KOPT-K1 (cell line): ENCODE results near the gene CLEC1A.
"Not testable (repeated sequence)": the region's sequence is repeated elsewhere in the genome, so short reads cannot be mapped to it uniquely, and the experiment has no call there.

Experiments
- H3K27ac ChIP-seq: fragments of 200-600 bp; sonication (generic); 2 replicates; pipeline ENCODE4 v1.5.1; 2016; ENCODE audit warnings: antibody characterized with exemption, mild to moderate bottlenecking, low read depth, low read length; ENCODE audit not compliant: poor library complexity, severe bottlenecking
- H3K36me3 ChIP-seq: fragments of 200-600 bp; sonication (generic); 2 replicates; pipeline ENCODE4 v1.5.1; 2017; ENCODE audit warnings: antibody characterized with exemption, mild to moderate bottlenecking, low read length, moderate library complexity; ENCODE audit not compliant: insufficient read depth
- H3K9me3 ChIP-seq: fragments of 200-600 bp; sonication (generic); 2 replicates; pipeline ENCODE4 v1.5.1; 2017; ENCODE audit warnings: antibody characterized with exemption, low read length, mild to moderate bottlenecking; ENCODE audit not compliant: insufficient read depth, poor library complexity, severe bottlenecking

The CLEC1A gene

DNA sequence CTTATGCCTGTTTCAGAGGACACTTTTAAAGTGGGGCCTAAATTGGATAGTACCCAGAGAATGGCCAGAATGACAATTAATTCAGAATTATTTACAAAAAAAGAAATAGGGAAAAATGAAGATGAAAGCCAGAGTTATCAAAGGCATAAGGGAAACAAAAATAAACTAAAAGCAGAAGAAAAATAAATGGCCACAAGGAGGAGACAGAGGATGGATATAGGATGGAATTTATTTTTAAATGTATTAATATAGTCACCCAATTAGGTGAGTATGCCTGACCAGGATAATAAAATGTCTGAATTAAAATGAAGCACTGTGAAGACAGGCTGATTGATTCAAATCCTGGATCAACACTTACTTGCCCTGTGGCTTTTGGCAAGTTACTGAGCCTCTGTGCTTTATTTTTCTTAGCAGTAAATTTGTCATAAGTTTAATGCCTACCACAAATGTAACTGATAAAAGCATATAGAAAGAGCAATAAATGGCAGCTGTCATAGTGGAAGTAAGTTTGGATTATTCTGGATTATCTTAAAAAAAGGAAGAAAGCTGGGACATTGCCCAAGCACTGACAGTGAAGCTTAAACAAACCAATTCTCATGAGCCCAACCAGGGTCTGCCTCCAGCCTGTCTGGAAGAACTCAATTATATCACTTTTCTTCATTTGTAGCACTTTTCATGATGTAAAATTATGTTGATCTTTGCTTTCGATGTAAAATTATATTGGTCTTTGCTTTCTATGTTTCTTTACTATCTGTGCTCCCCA, 64.8 kb downstream of the CLEC1A start:
- Histone ChIP-seq H3K27ac (no peak overlapping the region), H3K36me3 (no peaks in the 10 kb centered on the region), H3K9me3 (no peaks in the 10 kb centered on the region)

DNA sequence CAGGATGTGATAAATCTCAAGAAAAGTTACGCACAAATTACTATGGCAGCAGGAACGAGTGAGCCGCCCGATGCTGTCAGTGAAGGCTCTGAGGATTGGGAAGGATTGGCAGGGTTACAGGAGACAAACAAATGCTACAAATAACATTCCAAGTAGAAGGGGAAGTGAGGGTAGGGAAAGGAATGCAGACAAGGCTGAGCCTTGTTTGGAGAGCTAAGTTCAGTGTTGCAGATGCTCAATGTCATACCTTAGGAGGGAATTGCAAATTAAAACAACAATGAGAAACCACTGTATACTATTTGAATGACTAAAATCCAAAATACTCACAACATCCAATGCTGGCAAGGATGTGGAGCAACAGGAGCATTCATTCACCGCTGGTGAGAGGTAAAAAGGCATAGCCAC, 67.0 kb downstream of the CLEC1A start:
- Histone ChIP-seq H3K27ac (no peak overlapping the region), H3K36me3 (no peaks in the 10 kb centered on the region), H3K9me3 (no peaks in the 10 kb centered on the region)

DNA sequence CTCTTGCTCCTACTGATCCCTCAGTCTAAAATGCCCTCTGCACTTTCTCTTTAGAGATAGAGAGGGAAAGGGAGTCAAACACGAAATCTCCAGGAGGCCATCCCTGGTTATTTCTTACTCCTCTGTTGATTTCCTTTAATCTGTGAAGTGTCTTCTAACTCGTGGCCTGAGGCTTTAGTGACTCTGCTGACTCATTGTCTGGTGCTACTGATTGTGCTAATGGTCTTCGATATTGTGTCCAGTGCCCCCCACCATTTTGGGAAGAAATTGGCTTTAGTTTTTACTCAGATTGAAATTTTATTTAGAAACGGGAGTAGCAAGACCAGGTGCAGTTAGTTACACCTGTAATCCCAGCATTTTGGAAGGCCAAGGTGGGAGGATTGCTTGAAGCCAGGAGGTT, 67.5 kb downstream of the CLEC1A start:
- H3K36me3 ChIP-seq = no peaks in the 10 kb centered on the region
- no peaks in the 10 kb centered on the region for H3K9me3 ChIP-seq
- H3K27ac ChIP-seq = no peak overlapping the region

DNA sequence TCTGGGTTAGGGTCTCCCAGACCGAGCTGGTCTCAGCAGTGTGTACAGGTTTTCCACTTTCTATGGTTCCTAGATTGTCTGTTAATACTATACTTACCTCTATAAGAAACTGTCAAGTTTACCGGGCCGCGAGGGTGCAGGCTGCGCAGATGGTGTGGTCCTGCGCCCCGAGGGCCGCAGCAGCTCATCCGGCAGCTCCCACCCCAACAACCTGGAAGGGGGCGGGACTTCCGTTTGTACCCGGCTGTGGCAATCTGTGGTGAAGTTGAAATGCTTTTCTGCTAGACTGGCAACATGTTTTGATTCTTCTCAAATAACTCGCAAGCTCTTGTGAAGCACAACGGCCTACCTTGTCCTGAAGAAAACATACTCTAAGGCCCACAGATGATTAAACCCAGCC, 68.3 kb downstream of the CLEC1A start, which contains the start of gene CLEC9A:
TSS of gene CLEC9A (plus strand) at position 237 of the 400 bp plus-strand sequence. CDS start 22,006 bp downstream, outside the sequence.
- Histone ChIP-seq H3K36me3 (no peaks in the 10 kb centered on the region), H3K9me3 (no peaks in the 10 kb centered on the region), H3K27ac (no peak within 1 kb of the TSS)

DNA sequence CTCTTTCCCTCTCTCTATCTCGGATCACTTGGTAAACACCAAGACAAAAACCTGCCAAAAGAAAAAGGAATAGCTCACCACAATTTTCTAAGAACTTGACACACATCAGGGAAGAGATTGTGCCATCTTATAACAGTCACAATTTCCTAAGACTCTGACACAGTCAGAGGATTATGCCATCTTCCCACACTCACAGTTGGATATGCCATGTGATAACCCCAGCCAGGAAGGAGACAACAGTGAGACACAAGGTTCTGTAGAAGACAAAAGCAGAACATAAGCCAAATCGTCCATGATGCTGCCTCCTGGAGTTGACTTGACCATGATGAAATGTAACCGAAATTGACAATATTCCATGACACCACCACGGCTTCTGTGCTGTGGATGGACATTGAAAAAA, 71.1 kb downstream of the CLEC1A start:
- Histone ChIP-seq H3K27ac (no peak overlapping the region), H3K36me3 (no peaks in the 10 kb centered on the region), H3K9me3 (no peaks in the 10 kb centered on the region)

DNA sequence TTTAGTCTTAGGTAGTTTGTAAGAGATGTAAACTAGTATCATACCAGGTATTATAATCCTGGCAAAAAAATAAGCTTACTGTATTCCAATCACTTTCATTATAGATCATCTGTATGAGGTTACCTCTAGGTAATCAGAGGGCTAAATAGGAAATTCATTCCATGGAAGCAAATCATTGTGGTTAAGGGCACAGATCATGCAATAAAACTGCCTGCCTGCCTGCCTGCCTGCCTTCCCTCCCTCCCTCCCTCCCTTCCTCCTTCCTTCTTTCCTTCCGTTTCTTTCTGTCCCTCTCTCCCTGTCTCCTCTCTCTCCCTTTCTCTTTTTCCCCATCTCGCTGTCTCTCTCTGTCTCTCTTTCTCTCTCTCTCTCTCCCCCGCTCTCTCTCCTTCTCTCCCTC, 71.5 kb downstream of the CLEC1A start:
- no peaks in the 10 kb centered on the region for H3K9me3 ChIP-seq
- no peak overlapping the region for H3K27ac ChIP-seq
- no peaks in the 10 kb centered on the region for H3K36me3 ChIP-seq

DNA sequence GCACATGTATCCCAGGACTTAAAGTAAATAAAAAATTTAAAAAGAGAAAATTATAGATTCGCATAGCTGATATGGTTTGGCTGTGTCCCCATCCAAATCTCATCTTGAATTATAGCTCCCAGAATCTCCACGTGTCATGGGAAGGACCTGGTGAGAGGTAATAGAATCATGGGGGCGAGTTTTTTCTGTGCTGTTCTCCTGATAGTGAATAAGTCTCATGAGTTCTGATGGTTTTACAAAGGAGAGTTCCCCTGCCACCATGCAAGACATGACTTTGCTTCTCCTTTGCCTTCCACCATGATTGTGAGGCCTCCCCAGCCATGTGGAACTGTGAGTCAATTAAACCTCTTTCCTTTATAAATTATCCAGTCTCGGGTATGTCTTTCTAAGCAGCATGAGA, 72.1 kb downstream of the CLEC1A start:
- not testable (repeated sequence) for H3K27ac ChIP-seq, H3K36me3 ChIP-seq, H3K9me3 ChIP-seq

DNA sequence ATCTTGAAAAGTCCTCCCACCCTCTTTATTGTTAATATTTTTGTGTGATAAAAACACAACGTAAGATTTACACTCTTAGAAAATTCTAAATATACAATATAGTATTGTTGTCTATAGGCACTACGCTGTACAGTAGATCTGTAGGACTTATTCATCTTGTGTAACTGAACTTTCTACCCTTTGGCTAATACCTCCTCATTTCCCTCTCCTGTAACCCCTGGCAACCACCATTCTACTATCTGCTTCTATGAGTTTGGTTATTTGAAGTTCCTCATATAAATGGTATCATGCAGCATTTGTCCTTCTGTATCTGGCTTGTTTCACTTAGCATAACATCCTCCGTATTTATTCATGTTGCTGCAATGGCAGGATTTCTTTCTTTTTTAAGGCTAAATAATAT, 73.5 kb downstream of the CLEC1A start:
- Histone ChIP-seq H3K27ac (no peak overlapping the region), H3K36me3 (no peaks in the 10 kb centered on the region), H3K9me3 (no peaks in the 10 kb centered on the region)

DNA sequence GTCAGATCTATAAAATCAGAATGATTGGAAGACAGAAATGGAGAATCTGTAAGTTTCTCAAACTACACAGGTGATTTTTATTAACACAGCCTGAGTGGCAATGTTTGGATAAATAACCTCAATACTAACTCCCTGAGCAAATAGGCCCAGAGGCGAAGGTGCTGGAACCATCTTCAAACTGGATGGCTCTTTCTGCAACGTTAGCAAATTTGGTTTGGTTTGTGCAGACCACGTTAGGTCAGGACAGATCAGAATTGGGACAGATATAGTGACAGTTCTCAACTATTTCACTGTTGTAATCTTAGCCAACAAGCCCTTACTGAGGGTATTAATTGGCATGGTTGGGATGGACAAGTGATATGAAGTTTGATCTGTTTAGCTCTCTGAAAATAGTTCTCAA, 77.4 kb downstream of the CLEC1A start:
- H3K27ac ChIP-seq = no peak overlapping the region
- H3K9me3 ChIP-seq = no peaks in the 10 kb centered on the region
- no peaks in the 10 kb centered on the region for H3K36me3 ChIP-seq
